HG02642 (cell line): Measurements from ENCODE around the gene KCNJ6.
"Not testable (repeated sequence)": the region's sequence is repeated elsewhere in the genome, so short reads cannot be mapped to it uniquely, and the experiment has no call there.

ENCODE experiments used
- ATAC-seq: cut with Tn5 transposase; IDR thresholded peaks from one replicate; pipeline ENCODE4 v1.9.1; 2021; ENCODE audit warnings: mild to moderate bottlenecking; ENCODE audit not compliant: unreplicated experiment, poor library complexity

KCNJ6 gene

GRCh38 chr21:37623689-37624088, 292.6 kb downstream of the KCNJ6 start:
- ATAC-seq, result no peak

DNA sequence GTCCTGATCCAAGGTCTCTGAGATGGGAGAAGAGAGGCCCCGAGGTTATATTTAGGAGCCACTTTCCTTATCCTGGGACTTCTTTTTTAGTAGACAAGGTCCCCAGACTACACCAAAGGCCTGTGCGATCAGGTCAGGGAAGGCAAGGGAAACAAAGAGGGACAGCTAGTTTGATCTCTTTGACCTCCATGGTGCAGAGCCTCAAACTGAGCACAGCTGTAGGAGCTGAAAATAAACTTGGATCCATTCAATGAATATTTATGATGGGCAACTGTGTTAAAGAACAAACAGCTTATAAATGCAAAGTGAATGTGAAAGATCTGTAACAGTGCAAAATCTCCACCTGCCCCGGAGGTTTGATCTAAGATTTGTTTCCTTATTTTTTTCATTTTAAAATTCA, 293.1 kb downstream of the KCNJ6 start:
- no peak for ATAC-seq

DNA sequence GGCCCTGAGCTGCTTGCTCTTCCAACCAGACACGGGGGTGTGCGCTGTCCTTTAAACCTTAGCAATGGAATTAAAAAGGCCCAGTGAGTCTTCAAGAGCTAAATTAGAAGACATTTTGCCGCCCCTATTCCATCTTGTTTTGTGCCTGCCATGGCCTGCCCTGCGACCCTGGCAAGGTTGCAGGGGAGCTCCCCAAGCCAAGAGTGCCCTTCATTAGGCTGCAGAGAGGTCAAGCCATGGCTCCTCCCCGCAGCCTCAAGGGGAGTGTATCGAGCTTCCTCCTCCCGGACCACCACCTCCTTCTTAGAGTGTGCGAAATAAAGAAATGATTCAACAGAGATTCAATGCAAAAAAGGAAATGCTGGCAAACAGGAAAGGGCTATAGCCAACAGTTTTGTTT, 293.5 kb downstream of the KCNJ6 start:
- ATAC-seq, result no peak

DNA sequence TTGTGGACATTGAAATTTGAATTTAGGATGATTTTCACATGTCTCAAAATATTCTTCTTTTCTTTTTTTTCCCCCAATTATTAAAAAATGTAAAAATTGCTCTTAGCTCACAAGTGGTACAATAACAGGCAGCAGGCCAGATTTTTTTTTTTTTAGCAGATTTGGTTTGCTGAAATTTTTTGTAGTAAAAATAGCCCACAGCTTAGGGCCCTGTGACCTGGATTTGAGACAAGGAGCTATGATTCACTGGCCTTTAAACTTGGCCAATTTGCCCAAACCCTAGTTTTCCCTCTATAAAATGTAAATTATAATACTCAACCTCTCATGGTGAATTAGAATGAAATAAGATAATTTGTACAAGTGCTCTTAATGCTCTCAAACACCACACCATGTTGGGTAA, 295.9 kb downstream of the KCNJ6 start:
- no peak for ATAC-seq

GRCh38 chr21:37619464-37619974, 296.7 kb downstream of the KCNJ6 start:
- no peak for ATAC-seq

DNA sequence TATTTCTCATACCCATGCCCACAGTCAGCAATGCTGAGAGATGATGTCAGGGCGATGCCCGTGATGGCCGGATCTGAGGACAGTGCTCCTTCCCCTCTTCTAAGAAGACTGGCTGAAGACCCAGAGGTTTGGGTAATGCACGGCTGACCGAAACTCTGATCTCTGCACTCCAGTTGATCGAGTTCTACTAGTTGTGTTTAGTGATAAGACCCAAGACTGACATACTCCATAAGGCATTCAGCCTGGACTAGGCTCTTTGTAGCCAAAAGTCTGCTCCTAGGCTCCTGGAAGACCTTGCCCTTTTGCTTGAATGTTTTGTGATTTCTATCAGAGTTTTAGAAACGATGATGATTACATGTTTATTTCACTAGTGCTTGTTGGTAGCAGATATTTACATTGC, 298.2 kb downstream of the KCNJ6 start:
- no peak for ATAC-seq

GRCh38 chr21:37615962-37616361, 300.3 kb downstream of the KCNJ6 start:
- no peak for ATAC-seq

DNA sequence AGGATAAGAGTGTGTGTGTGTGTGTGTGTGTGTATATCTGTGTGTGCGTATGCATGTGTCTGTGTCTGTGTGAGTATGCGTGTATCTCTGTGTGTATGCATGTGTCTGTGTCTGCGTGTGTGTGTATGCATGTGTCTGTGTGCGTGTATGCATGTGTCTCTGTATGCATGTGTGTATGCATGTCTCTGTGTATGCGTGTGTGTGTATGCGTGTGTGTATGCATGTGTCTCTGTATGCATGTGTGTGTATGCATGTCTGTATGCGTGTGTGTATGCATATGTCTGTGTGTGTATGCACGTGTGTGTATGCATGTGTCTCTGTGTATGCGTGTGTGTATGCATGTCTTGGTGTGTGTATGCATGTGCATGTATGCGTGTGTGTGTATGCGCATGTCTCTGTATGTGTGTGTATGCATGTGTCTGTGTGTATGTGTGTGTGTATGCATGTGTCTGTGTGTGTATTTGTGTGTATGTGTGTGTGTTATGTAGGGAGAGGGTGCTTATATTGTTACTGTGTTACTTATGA, 301.8 kb downstream of the KCNJ6 start:
- ATAC-seq, result no peak

- ATAC-seq, result no peak
Measured at GRCh38 chr21:37607081-37607480, 309.2 kb downstream of the KCNJ6 start.

GRCh38 chr21:37606549-37606948, 309.7 kb downstream of the KCNJ6 start:
- no peak for ATAC-seq

GRCh38 chr21:37605006-37605405, 311.3 kb downstream of the KCNJ6 start:
- ATAC-seq, result no peak

- ATAC-seq, result no peak
Measured at GRCh38 chr21:37603129-37603528, 313.1 kb downstream of the KCNJ6 start.

DNA sequence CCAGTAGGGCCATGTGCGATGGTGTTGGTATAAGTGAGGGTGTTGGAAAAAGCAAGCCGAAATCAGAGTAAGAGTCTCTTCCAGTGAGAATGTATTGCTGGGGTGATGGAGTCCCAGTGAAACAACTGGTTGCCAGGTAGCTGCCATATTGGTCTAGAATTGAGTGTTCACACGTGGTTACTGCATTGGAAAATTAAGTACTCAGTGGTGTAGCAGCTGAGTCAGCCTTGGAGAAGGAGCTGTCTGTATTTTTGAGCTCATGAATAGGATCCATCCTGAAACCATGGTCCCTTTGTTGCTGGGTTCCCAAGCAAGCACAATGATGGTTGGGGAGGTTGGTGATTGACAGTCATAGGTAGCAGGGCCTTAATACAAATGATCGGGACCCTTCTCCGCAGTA, 314.3 kb downstream of the KCNJ6 start:
- ATAC-seq, result no peak

GRCh38 chr21:37601027-37601426, 315.2 kb downstream of the KCNJ6 start:
- no peak for ATAC-seq

- no peak for ATAC-seq
Measured at GRCh38 chr21:37595944-37596343, 320.3 kb downstream of the KCNJ6 start.

GRCh38 chr21:37594472-37594951, 321.7 kb downstream of the KCNJ6 start:
- no peak for ATAC-seq

DNA sequence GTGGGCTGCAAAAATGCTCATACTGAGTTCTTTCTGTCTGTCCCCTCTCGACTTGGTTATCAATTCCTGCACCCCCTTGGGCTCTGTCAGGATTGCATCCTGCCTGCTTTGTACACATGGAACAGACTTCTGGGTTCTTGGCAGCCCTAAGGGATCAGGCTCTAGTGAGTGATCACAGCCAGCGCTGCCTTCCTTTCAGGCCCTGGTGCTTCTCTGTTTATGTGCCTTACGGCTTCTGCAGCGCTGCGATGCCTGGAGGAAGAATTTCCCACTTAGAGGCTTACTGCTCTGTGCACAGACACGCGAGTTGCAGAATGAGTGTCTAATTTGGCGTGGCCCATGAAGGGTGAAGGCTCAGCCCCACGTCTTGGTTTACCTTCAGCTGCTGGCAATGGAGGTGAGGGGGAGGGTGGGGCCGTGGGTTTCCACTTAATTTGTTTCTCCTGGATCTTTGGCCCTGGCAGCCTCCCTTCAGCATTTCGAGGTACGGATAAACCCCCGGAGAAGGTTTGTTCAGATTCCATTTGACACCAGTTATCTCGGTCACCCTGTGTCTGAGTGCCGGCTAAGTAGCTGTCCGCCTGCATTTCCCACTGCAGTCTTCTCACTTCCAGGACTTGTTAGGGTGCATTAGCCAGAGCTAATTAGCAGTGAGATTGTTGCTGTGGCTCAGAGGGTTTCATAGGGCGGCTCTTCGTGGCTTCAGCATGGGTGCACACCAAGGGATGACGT, 322.4 kb downstream of the KCNJ6 start:
- no peak for ATAC-seq

DNA sequence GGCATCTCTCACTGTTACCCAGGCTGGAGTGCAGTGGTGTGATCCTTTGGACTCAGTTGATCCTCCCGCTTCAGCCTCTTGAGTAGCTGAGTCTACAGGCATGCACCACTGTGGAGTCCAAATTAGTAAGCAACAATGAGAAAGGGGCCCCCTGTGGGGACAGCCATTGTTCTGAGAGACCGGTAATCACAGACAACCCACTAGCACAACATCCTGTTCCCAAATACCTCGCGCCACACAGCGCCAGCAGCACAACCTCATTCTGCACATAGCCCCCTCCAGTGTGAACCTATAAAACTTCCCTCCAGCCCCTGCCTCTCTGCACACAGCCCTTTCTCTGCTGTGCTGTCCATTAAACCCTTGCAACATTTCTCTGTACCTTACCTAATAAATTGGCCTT, 323.2 kb downstream of the KCNJ6 start:
- no peak for ATAC-seq

DNA sequence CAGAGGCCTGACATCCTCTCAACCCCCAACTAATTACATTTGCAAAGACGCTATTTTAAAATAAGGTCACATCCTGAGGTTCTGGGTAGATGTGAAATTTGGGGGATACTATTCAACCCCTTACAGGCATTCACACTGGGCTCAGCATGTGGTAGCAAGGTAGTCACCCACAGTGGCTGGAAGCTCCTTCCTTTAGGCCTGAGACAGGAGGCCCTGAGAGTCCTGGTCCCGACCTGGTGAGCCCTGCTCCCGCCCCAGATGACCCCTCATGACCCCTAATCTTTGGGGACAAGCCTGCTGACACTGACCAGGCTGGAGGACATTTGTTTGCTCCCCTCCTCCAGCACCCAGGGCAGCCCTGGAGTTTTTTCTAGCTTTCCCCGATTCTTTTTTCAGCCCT, 323.8 kb downstream of the KCNJ6 start:
- no peak for ATAC-seq

GRCh38 chr21:37591994-37592393, 324.3 kb downstream of the KCNJ6 start:
- ATAC-seq, result not testable (repeated sequence)

- not testable (repeated sequence) for ATAC-seq
Measured at GRCh38 chr21:37590836-37591235, 325.4 kb downstream of the KCNJ6 start.

DNA sequence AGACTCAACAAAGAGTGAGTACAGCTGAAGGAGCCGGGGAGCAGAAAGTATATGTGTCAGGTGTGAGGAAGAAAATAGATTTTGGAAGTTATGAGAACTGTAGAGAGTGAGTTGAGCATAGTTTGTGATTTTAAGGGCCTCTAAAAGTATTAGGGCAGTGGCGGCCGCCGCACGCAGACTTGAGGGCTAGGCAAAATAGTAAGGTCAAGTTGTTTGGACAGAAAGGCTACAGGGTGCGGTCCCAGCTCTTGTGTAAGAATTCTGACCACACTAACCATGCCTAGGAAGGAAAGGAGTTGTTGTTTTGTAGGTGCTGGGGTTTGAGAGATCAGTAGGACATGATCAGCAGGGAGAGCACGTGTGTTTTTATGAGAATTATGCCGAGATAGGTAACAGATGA, 327.6 kb downstream of the KCNJ6 start:
- ATAC-seq, result not testable (repeated sequence)
